Measurements from ENCODE around the gene PSMA6.
"Not testable (repeated sequence)": the region's sequence is repeated elsewhere in the genome, so short reads cannot be mapped to it uniquely, and the experiment has no call there.

The PSMA6 gene

GRCh38 chr14:35285168-35286002 lies 6.8 kb upstream of the PSMA6 start:
- peak; percentile 58 for DNase-seq (ENCODE audit: low spot score)

GRCh38 chr14:35286003-35286600 lies 6.1 kb upstream of the PSMA6 start:
- no peak for DNase-seq (ENCODE audit: low spot score)

- DNase-seq (ENCODE audit: low spot score), result no peak
These were observed 5.5 kb upstream of the PSMA6 start for GRCh38 chr14:35286707-35287106.

GRCh38 chr14:35287431-35288013 lies 4.7 kb upstream of the PSMA6 start:
- no peak for DNase-seq (ENCODE audit: low spot score)

GRCh38 chr14:35289623-35290022 lies 2.6 kb upstream of the PSMA6 start:
- DNase-seq (ENCODE audit: low spot score), result no peak

- DNase-seq (ENCODE audit: low spot score), result no peak
These were observed 784 bp downstream of the PSMA6 start for GRCh38 chr14:35292770-35293561.

- no peak for DNase-seq (ENCODE audit: low spot score)
These were observed 3.6 kb downstream of the PSMA6 start for GRCh38 chr14:35295845-35296161.

- DNase-seq (ENCODE audit: low spot score), result no peak
These were observed 4.4 kb downstream of the PSMA6 start for GRCh38 chr14:35296545-35296944.

- no peak for DNase-seq (ENCODE audit: low spot score)
These were observed 5.5 kb downstream of the PSMA6 start for GRCh38 chr14:35297706-35298105.

GRCh38 chr14:35298351-35298750 lies 6.2 kb downstream of the PSMA6 start:
- DNase-seq (ENCODE audit: low spot score), result no peak

- DNase-seq (ENCODE audit: low spot score), result no peak
These were observed 7.5 kb downstream of the PSMA6 start for GRCh38 chr14:35299708-35300107.

GRCh38 chr14:35300228-35300627 lies 8.0 kb downstream of the PSMA6 start:
- DNase-seq (ENCODE audit: low spot score), result no peak

GRCh38 chr14:35301334-35301733 lies 9.2 kb downstream of the PSMA6 start:
- DNase-seq (ENCODE audit: low spot score), result not testable (repeated sequence)

GRCh38 chr14:35301735-35302528 lies 9.8 kb downstream of the PSMA6 start:
- no peak for DNase-seq (ENCODE audit: low spot score)

GRCh38 chr14:35303149-35303935 lies 11.2 kb downstream of the PSMA6 start:
- DNase-seq (ENCODE audit: low spot score), result no peak

- no peak for DNase-seq (ENCODE audit: low spot score)
These were observed 12.8 kb downstream of the PSMA6 start for GRCh38 chr14:35304812-35305462.

- no peak for DNase-seq (ENCODE audit: low spot score)
These were observed 13.5 kb downstream of the PSMA6 start for GRCh38 chr14:35305633-35306032.

GRCh38 chr14:35306114-35306513 lies 13.9 kb downstream of the PSMA6 start:
- DNase-seq (ENCODE audit: low spot score), result no peak

GRCh38 chr14:35317820-35318219 lies 25.6 kb downstream of the PSMA6 start:
- DNase-seq (ENCODE audit: low spot score), result no peak

- DNase-seq (ENCODE audit: low spot score), result no peak
These were observed 27.3 kb downstream of the PSMA6 start for GRCh38 chr14:35319509-35319908.

All from pons (tissue), 1 donor.